Astrocyte (in vitro differentiated cells and primary cell): ENCODE measurements around the gene AMZ1.

Experiments used
- CTCF ChIP-seq: IDR thresholded peaks from 2 replicates; pipeline ENCODE4 v1.5.1; 2011; ENCODE audit warnings: low read depth, mild to moderate bottlenecking, inconsistent platforms, low read length, moderate library complexity; ENCODE audit not compliant: insufficient read depth
- EZH2 ChIP-seq: IDR thresholded peaks from 2 replicates; pipeline ENCODE4 v1.6.1; 2012; ENCODE audit warnings: mild to moderate bottlenecking, low read length, inconsistent platforms; ENCODE audit not compliant: insufficient read depth

- TF ChIP-seq CTCF, result no peak
- TF ChIP-seq EZH2, result no peak
Measured at GRCh38 chr7:2652736-2653060, 35.3 kb upstream of the AMZ1 start.
